Measurements from ENCODE around the gene TP53I11. TPM values are rescaled to one million over a fixed set of nuclear protein-coding genes. Genes with fewer than 3 reads are reported as not detected.
A peak's percentile ranks its signal among the peaks of the same experiment; 100 is the strongest.

The TP53I11 gene, protein sequence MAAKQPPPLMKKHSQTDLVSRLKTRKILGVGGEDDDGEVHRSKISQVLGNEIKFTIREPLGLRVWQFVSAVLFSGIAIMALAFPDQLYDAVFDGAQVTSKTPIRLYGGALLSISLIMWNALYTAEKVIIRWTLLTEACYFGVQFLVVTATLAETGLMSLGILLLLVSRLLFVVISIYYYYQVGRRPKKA
- 39.4 TPM for total RNA-seq
- long read RNA-seq, transcript TP53I11-208 (7 exons, 2,647 nt): major isoform, 15 of 86 reads
- long read RNA-seq, partial matches to known transcripts: 1 of 86 reads
- long read RNA-seq, other reads (novel, unspliced or antisense): 69 of 86 reads

DNA sequence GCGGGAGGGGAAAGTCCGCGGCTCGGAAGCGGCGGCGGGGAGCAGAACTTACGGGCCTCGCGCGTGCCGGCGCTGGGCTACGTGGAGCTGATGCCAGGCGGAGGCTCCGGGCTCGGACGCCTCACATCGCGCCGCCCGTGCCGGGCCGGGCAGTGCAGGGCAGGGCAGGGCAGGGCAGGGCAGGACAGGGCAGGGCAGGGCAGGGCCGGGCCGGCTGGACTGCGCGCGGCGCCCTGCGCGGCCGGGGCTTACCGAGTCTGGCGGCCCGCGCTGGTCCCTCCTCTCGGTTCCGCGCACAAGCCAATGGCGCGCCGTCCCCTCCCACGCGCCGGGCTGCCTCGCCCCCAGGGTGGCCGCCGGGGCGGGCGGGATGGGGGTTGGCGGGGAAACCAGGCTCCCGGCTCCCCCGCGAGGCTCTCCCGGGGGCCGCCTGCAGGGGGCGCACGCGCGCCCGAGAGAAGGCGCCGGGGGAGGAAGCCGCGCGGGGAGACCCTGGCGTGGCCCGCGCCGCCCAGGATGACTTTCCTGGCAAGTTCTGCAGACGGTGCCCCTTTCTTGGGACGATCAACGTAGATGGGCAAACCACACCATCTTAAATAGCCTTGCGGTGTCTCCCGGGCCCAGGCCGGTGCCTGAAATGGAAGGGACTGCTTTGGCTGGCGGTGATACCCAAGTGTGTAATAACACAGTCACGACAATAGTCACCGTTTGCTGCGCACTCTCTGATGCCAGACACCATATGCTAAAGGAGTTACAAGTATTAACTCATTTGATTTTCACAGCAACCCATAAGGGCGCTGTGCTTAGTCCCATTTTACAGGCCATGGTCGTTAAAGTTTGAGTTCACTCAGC lies at the start of gene TP53I11:
TP53I11 (minus strand) TSS at position 259 of the 852 bp plus-strand sequence. CDS start 12,548 bp downstream, outside the sequence.
- H3K4me1 ChIP-seq: peaks cover 82% of the 10 kb centered on the region
- no peaks in the 10 kb centered on the region for H3K27me3 ChIP-seq (ENCODE audit: low read depth)
- TF ChIP-seq, protein P1, sequence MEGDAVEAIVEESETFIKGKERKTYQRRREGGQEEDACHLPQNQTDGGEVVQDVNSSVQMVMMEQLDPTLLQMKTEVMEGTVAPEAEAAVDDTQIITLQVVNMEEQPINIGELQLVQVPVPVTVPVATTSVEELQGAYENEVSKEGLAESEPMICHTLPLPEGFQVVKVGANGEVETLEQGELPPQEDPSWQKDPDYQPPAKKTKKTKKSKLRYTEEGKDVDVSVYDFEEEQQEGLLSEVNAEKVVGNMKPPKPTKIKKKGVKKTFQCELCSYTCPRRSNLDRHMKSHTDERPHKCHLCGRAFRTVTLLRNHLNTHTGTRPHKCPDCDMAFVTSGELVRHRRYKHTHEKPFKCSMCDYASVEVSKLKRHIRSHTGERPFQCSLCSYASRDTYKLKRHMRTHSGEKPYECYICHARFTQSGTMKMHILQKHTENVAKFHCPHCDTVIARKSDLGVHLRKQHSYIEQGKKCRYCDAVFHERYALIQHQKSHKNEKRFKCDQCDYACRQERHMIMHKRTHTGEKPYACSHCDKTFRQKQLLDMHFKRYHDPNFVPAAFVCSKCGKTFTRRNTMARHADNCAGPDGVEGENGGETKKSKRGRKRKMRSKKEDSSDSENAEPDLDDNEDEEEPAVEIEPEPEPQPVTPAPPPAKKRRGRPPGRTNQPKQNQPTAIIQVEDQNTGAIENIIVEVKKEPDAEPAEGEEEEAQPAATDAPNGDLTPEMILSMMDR (IDR thresholded peaks at IDR 0.05; ENCODE audit: borderline replicate concordance): peak; percentile 91
- H3K4me3 ChIP-seq: peak within 1 kb of the TSS; percentile 99
- intact Hi-C loops (cut with micrococcal nuclease): loop anchor here (10.0 kb wide), 1 partner anchor 74 kb away; no protein-coding TSS in a partner anchor
- H3K9me3 ChIP-seq (replicated peaks): no peaks in the 10 kb centered on the region
- no peaks in the 10 kb centered on the region for H3K36me3 ChIP-seq
- DNase-seq: peak; percentile 88
- peak within 1 kb of the TSS; percentile 89 for H3K27ac ChIP-seq (replicated peaks)

DNA sequence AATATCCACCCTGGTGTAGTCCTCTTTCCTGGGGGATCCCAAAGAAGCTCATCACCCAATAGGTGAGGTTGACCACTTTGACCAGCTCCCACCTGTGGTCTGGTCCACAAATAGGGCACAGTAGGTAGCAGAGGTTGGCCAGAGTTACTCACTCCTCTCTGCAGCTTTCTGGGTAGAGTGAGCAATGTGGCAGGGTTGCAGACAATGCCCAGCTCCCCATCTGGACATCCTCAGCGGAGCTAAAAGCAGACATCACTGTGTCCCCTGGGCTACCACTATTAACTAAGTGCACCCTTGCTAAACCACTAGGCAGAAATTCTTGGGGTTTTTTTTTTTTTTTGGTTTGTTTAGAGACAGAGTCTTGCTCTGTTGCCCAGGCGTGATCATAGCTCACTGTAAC lies 48.4 kb upstream of the TP53I11 start:
- Histone ChIP-seq H3K4me1 (peaks cover 15% of the 10 kb centered on the region), H3K27me3 (ENCODE audit: low read depth) (no peaks in the 10 kb centered on the region), H3K4me3 (no peak overlapping the region), H3K9me3 (replicated peaks) (no peaks in the 10 kb centered on the region), H3K36me3 (no peaks in the 10 kb centered on the region), H3K27ac (replicated peaks) (no peak overlapping the region)
- DNase-seq: no peak
- intact Hi-C loops (cut with micrococcal nuclease): no loop called here
- TF ChIP-seq, protein P1 (IDR thresholded peaks at IDR 0.05; ENCODE audit: borderline replicate concordance): no peak

DNA sequence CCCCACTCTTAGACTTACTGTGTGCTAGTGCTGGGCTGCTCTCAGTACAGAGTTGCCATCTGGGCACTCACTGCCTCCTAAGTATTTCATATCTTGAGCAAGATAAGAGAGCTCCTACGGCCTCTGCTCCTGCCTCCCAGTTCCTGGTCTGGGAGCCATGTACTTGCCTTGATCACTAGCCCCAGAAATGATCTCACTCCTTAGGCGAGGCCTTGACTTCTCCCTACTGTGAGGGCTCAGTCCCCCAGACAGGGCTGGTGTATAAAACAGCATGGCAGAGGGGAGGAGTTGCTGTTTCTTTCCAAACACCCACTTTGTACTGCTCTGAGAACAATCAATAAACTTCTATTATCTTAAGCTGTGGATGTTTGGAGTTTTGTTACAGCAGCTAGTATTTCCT lies 47.4 kb upstream of the TP53I11 start:
- intact Hi-C loops (cut with micrococcal nuclease): no loop called here
- Histone ChIP-seq H3K4me3 (no peak overlapping the region), H3K27ac (replicated peaks) (no peak overlapping the region), H3K4me1 (peaks cover 18% of the 10 kb centered on the region), H3K27me3 (ENCODE audit: low read depth) (no peaks in the 10 kb centered on the region), H3K36me3 (no peaks in the 10 kb centered on the region), H3K9me3 (replicated peaks) (no peaks in the 10 kb centered on the region)
- TF ChIP-seq, protein P1 (IDR thresholded peaks at IDR 0.05; ENCODE audit: borderline replicate concordance): no peak
- DNase-seq: no peak

DNA sequence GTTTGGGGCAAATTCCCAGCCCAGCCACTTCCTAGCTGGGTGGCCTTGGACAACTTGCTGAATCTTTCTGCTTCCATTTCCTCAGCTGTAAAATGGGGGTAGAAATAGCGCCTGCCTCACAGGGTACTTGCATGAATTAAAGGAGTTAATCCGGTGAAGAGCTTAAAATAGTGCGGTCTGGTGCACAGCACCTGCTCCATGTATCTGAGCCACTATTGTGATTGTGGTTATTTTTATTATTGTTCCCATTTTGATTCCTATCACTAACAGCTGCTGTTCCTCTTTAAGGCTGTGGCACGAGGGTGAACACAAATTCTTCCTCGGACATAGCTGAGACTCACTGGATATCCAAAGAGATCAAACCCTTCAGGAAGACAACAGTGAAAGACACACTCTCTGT lies 46.9 kb upstream of the TP53I11 start:
- no peak overlapping the region for H3K4me3 ChIP-seq
- H3K27ac ChIP-seq (replicated peaks): no peak overlapping the region
- peaks cover 20% of the 10 kb centered on the region for H3K4me1 ChIP-seq
- DNase-seq: no peak
- H3K9me3 ChIP-seq (replicated peaks): no peaks in the 10 kb centered on the region
- intact Hi-C loops (cut with micrococcal nuclease): no loop called here
- TF ChIP-seq, protein P1 (IDR thresholded peaks at IDR 0.05; ENCODE audit: borderline replicate concordance): no peak
- no peaks in the 10 kb centered on the region for H3K36me3 ChIP-seq
- H3K27me3 ChIP-seq (ENCODE audit: low read depth): no peaks in the 10 kb centered on the region

DNA sequence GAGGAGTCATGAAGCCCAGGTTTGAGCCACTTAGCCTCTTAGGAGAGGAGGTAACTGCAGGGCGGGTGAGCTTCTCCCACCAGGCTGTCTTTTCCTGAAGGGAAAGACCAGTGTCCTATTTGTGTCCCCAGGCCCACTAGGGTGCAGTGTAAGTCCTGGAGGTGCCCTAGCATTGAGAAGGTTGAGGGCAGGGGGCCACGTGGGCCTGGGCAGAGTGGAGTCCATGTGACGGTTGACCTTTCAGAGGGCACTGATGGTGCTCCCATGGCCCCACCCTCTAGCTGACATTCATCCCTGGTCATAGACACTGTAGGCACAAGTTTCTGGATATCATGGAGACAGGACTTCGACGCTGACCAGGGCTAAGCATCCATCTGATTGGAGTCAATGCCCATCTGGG lies 44.1 kb upstream of the TP53I11 start:
- no peak overlapping the region for H3K27ac ChIP-seq (replicated peaks)
- no peak for DNase-seq
- intact Hi-C loops (cut with micrococcal nuclease): no loop called here
- H3K4me1 ChIP-seq: peaks cover 46% of the 10 kb centered on the region
- no peak overlapping the region for H3K4me3 ChIP-seq
- TF ChIP-seq, protein P1 (IDR thresholded peaks at IDR 0.05; ENCODE audit: borderline replicate concordance): no peak
- H3K9me3 ChIP-seq (replicated peaks): no peaks in the 10 kb centered on the region
- no peaks in the 10 kb centered on the region for H3K36me3 ChIP-seq
- H3K27me3 ChIP-seq (ENCODE audit: low read depth): no peaks in the 10 kb centered on the region
